ENCODE measurements around the gene DFFB.

GRCh38 chr1:3858231-3858981 lies 1.1 kb downstream of the DFFB start:
- TF ChIP-seq GATA2 (IDR thresholded peaks at IDR 0.05; ENCODE audit: low read depth, low read length) (no peak), GATA3 (IDR thresholded peaks at IDR 0.05; ENCODE audit: low read depth, low read length) (no peak)
